Natural killer cell (primary cell): ENCODE measurements around the gene DEPDC1. TPM values are rescaled to one million over a fixed set of nuclear protein-coding genes. Genes with fewer than 3 reads are reported as not detected.

Source experiments
- ATAC-seq, 3 donors: fragments of 150-1000 bp in 2 of 3; fragments of 200-7000 bp in 1 of 3; cut with Tn5 transposase; 1 replicate in 1 of 3; 2 replicates in 2 of 3; pipeline ENCODE4 v1.10.0; 2021; ENCODE audit warnings: mild to moderate bottlenecking in 2 of 3, moderate library complexity in 2 of 3
- DNase-seq, 2 donors: peaks; one replicate each; pipeline versions ENCODE4 v3.0.0 to v3.0.0-alpha.2; 2013 to 2021; ENCODE audit warnings: mixed read lengths in 1 of 2
- H3K27ac ChIP-seq: one replicate; pipeline ENCODE4 v1.5.1; 2013; ENCODE audit warnings: mild to moderate bottlenecking, low read length
- H3K27me3 ChIP-seq: one replicate; pipeline ENCODE4 v1.6.1; 2013; ENCODE audit warnings: low read length; ENCODE audit not compliant: control insufficient read depth, insufficient read depth
- H3K36me3 ChIP-seq: one replicate; pipeline ENCODE4 v1.6.1; 2013; ENCODE audit warnings: low read length; ENCODE audit not compliant: control insufficient read depth, insufficient read depth
- H3K4me1 ChIP-seq: one replicate; pipeline ENCODE4 v1.6.1; 2013; ENCODE audit warnings: low read length; ENCODE audit not compliant: control insufficient read depth, insufficient read depth
- H3K4me3 ChIP-seq: one replicate; pipeline ENCODE4 v1.5.1; 2013; ENCODE audit warnings: low read length
- H3K9me3 ChIP-seq: one replicate; pipeline ENCODE4 v1.6.1; 2013; ENCODE audit warnings: low read length; ENCODE audit not compliant: control insufficient read depth, insufficient read depth
- H3K27ac Mint-ChIP-seq, 2 donors: one replicate each; pipeline ENCODE4 v1.8.0; 2022; ENCODE audit warnings: mild to moderate bottlenecking in 2 of 2, mixed read lengths in 2 of 2, moderate library complexity in 1 of 2
- H3K27me3 Mint-ChIP-seq, 2 donors: one replicate each; pipeline ENCODE4 v1.8.0; 2022; ENCODE audit warnings: low read depth in 2 of 2, mixed read lengths in 2 of 2
- H3K36me3 Mint-ChIP-seq: one replicate; pipeline ENCODE4 v1.8.0; 2022; ENCODE audit warnings: mixed read lengths
- H3K4me1 Mint-ChIP-seq, 2 donors: one replicate each; pipeline ENCODE4 v1.8.0; 2022; ENCODE audit warnings: mixed read lengths in 2 of 2
- H3K4me3 Mint-ChIP-seq: one replicate; pipeline ENCODE4 v1.8.0; 2022; ENCODE audit warnings: mild to moderate bottlenecking, moderate library complexity, mixed read lengths
- H3K9me3 Mint-ChIP-seq, 2 donors: one replicate each; pipeline ENCODE4 v1.8.0; 2022; ENCODE audit warnings: mixed read lengths in 2 of 2
- CTCF ChIP-seq: fragments of 200-600 bp; IDR thresholded peaks from one replicate; pipeline ENCODE4 v1.8.0; 2022; ENCODE audit warnings: antibody characterized with exemption
- WGBS: methylation state at CpG from one replicate; pipeline ENCODE4 v1.1.7; 2013; ENCODE audit warnings: missing lambda C conversion rate; ENCODE audit not compliant: insufficient coverage; 5-methylcytosine and 5-hydroxymethylcytosine counted together
- intact Hi-C: fragments of 100-400 bp; cut with micrococcal nuclease; formaldehyde crosslinking; loops from one replicate; pipeline ENCODE4 v1.14.2; 2022
- total RNA-seq, 4 donors: library from RNA; stranded (reverse); fragments of 120-200 nt in 1 of 4; gene quantifications; one replicate each; pipeline versions ENCODE4 v1.2.3 to v1.2.4, GENCODE V29; 2013 to 2022

Gene DEPDC1
- total RNA-seq, 3 donors from 2014 or later (not counting 1 experiment from before 2014, with no cell fraction given) = not detected

DNA sequence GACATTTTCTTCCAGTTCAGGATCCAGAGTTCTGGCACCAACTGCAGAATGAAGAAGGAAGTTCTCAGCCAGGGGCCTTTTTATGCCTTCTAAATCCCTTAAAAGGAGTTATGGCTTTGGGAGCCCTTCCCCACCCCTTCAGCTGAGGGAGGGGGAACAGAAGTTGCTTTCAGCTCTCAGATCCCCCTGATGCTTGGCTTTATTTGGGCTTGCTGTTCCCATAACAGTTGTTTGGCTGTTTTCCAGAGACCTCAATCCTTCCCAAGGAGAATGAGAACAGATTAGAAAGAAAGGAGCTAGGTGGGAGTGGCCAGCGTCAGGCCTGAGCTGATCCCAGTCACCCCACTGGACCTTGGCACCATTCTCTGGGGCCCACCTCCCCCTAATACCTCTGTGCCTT, 47.0 kb downstream of the DEPDC1 start, which contains the start of gene RPE65:
RPE65 (minus strand) TSS at position 54 of the 400 bp plus-strand sequence; CDS start at position 5, 49 bp downstream.
- ATAC-seq (no peak), DNase-seq (no peak)
- Mint-ChIP-seq H3K36me3 (no peaks in the 10 kb centered on the region), H3K27ac (no peak within 1 kb of the TSS), H3K4me3 (no peak within 1 kb of the TSS), H3K9me3 (peaks cover 2 to 3% of the 10 kb centered on the region in 2 donors), H3K27me3 (no peaks in the 10 kb centered on the region), H3K4me1 (no peaks in the 10 kb centered on the region)
- WGBS = 89% methylated on average over 1 of the region's 1 CpG
- H3K4me3 ChIP-seq = no peak within 1 kb of the TSS
- intact Hi-C loops = loop anchor here (10.0 kb wide), 1 partner anchor 55 kb away; no protein-coding TSS in a partner anchor
- no peaks in the 10 kb centered on the region for H3K9me3 ChIP-seq
- no peak for TF ChIP-seq CTCF
- H3K27me3 ChIP-seq = no peaks in the 10 kb centered on the region
- H3K4me1 ChIP-seq = no peaks in the 10 kb centered on the region
- H3K36me3 ChIP-seq = no peaks in the 10 kb centered on the region
- no peak within 1 kb of the TSS for H3K27ac ChIP-seq

DNA sequence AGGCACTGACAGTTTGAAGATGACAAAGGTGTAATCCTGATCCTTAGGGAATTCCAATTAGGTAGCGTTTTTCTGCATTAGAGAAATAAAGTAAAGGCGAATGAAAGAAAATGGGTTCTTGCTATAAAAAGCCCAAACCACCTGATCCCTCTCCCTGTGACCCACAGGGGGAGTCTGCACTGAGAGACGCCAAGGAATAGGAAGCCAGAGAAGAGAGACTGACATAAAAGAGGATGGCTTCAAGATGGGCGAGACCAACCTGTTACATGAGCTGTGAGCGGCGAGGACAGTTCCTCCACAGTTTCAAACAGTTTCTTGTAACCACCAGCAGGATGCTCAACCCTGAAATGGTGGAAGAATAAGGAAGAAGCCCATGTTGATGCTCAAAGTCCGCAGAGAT, 48.5 kb downstream of the DEPDC1 start:
- DNase-seq (no peak), ATAC-seq (no peak)
- H3K4me3 Mint-ChIP-seq = no peak overlapping the region
- H3K4me1 ChIP-seq = no peaks in the 10 kb centered on the region
- no peaks in the 10 kb centered on the region for H3K27me3 Mint-ChIP-seq
- H3K36me3 ChIP-seq = no peaks in the 10 kb centered on the region
- no peak for TF ChIP-seq CTCF
- H3K9me3 ChIP-seq = no peaks in the 10 kb centered on the region
- H3K4me3 ChIP-seq = no peak overlapping the region
- H3K4me1 Mint-ChIP-seq = no peaks in the 10 kb centered on the region
- no peaks in the 10 kb centered on the region for H3K36me3 Mint-ChIP-seq
- H3K27ac Mint-ChIP-seq = no peak overlapping the region
- H3K27ac ChIP-seq = no peak overlapping the region
- peaks cover 2 to 3% of the 10 kb centered on the region in 2 donors for H3K9me3 Mint-ChIP-seq
- 87% methylated on average over 6 of the region's 7 CpGs for WGBS
- intact Hi-C loops = loop anchor here (10.0 kb wide), 1 partner anchor 56 kb away; no protein-coding TSS in a partner anchor
- no peaks in the 10 kb centered on the region for H3K27me3 ChIP-seq

DNA sequence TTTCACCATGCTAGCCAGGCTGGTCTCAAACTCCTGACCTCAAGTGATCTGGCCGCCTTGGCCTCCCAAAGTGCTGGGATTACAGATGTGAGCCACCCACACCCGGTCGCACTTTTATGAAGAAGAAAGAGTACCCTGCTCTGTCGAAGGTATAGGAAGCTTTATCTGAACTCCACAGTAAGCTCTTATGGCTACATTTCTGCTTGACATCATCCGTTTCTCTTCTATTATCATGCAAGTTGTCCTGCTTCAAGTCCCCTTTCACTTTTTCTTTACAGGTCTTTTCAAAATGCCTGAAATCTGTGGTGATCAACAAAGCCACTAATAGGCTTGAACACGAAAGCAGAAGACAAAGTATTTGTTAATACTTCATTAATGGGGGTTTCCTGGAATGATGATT, 51.2 kb downstream of the DEPDC1 start:
- Mint-ChIP-seq H3K36me3 (no peaks in the 10 kb centered on the region), H3K27me3 (peaks cover 0 to 4% of the 10 kb centered on the region in 2 donors), H3K4me3 (no peak overlapping the region), H3K9me3 (peaks cover 2 to 3% of the 10 kb centered on the region in 2 donors), H3K27ac (no peak overlapping the region), H3K4me1 (no peaks in the 10 kb centered on the region)
- DNase-seq (no peak), ATAC-seq (no peak)
- no peaks in the 10 kb centered on the region for H3K9me3 ChIP-seq
- no peaks in the 10 kb centered on the region for H3K36me3 ChIP-seq
- H3K4me1 ChIP-seq = no peaks in the 10 kb centered on the region
- H3K27me3 ChIP-seq = no peaks in the 10 kb centered on the region
- no peak for TF ChIP-seq CTCF
- H3K27ac ChIP-seq = no peak overlapping the region
- H3K4me3 ChIP-seq = no peak overlapping the region
- intact Hi-C loops = loop anchor here (10.0 kb wide), 1 partner anchor 59 kb away; no protein-coding TSS in a partner anchor
- WGBS = 95% methylated on average over 6 of the region's 6 CpGs
